Upper lobe of left lung (tissue), 4 donors: ENCODE data around the gene LPCAT1.

ENCODE experiments used
- CTCF ChIP-seq, 6 experiments: fragments of 450-650 bp in 4 of 6; fragments of 200-600 bp in 2 of 6; sonication (generic) in 2 of 6; IDR thresholded peaks; one replicate each; pipeline ENCODE4 v1.5.1; 2016 to 2019; ENCODE audit warnings: antibody characterized with exemption in 6 of 6
- EP300 ChIP-seq, 4 donors: sonication (generic); formaldehyde crosslinking; IDR thresholded peaks; one replicate each; pipeline ENCODE4 v1.5.1; 2017; ENCODE audit warnings: antibody characterized with exemption in 4 of 4, control low read depth in 2 of 4
- POLR2A ChIP-seq, 4 donors: fragments of 450-650 bp; IDR thresholded peaks; one replicate each; pipeline ENCODE4 v1.5.1; 2016 to 2017; ENCODE audit warnings: antibody characterized with exemption in 4 of 4, mild to moderate bottlenecking in 2 of 4

GRCh38 chr5:1500411-1501091 is 23.2 kb downstream of the LPCAT1 start:
- TF ChIP-seq EP300 (IDR thresholded peaks at IDR 0.05), result no peak
- no peak for TF ChIP-seq CTCF (IDR thresholded peaks at IDR 0.05)
- TF ChIP-seq POLR2A (IDR thresholded peaks at IDR 0.05), result no peak
